Anterior cingulate cortex (tissue), 58 donors: ENCODE data around the gene ZBTB20.

ENCODE experiments used
- DNase-seq, 58 donors: peaks; one replicate each; lab custom pipeline; 2025; lab: John Stamatoyannopoulos, UW

The ZBTB20 gene

GRCh38 chr3:114941626-114942309 is 205.3 kb downstream of the ZBTB20 start:
- DNase-seq, result no peak

GRCh38 chr3:114939920-114940319 is 207.2 kb downstream of the ZBTB20 start:
- no peak for DNase-seq

- DNase-seq, result no peak
These were observed 213.7 kb downstream of the ZBTB20 start for GRCh38 chr3:114933407-114933806.

- DNase-seq, result no peak
These were observed 216.9 kb downstream of the ZBTB20 start for GRCh38 chr3:114929971-114930732.

GRCh38 chr3:114928989-114929640 is 218.0 kb downstream of the ZBTB20 start:
- no peak for DNase-seq

GRCh38 chr3:114904633-114905032 is 242.5 kb downstream of the ZBTB20 start:
- no peak for DNase-seq

GRCh38 chr3:114903213-114903612 is 243.9 kb downstream of the ZBTB20 start:
- DNase-seq, result no peak

- no peak for DNase-seq
These were observed 244.4 kb downstream of the ZBTB20 start for GRCh38 chr3:114902691-114903101.

- no peak for DNase-seq
These were observed 246.2 kb downstream of the ZBTB20 start for GRCh38 chr3:114900908-114901307.

- DNase-seq, result peak in 4 of 58 donors; percentile 4 to 29 (median 8)
These were observed 247.7 kb downstream of the ZBTB20 start for GRCh38 chr3:114899186-114899931.

- DNase-seq, result no peak
These were observed 250.1 kb downstream of the ZBTB20 start for GRCh38 chr3:114896978-114897377.

GRCh38 chr3:114893361-114893760 is 253.7 kb downstream of the ZBTB20 start:
- DNase-seq, result no peak

- DNase-seq, result peak in 2 of 58 donors; percentile 11 to 20
These were observed 254.2 kb downstream of the ZBTB20 start for GRCh38 chr3:114892880-114893279.

- DNase-seq, result no peak
These were observed 254.8 kb downstream of the ZBTB20 start for GRCh38 chr3:114892131-114892879.

- DNase-seq, result no peak
These were observed 259.3 kb downstream of the ZBTB20 start for GRCh38 chr3:114887806-114888205.

- DNase-seq, result no peak
These were observed 260.2 kb downstream of the ZBTB20 start for GRCh38 chr3:114886905-114887304.

GRCh38 chr3:114884213-114884923 is 262.7 kb downstream of the ZBTB20 start:
- DNase-seq, result no peak

GRCh38 chr3:114880078-114880477 is 267.0 kb downstream of the ZBTB20 start:
- DNase-seq, result no peak
